GM18511 (cell line): ENCODE measurements around the gene TMA7.

Experiments
- ATAC-seq: cut with Tn5 transposase; IDR thresholded peaks from one replicate; pipeline ENCODE4 v1.9.1; 2021; ENCODE audit warnings: mild to moderate bottlenecking, moderate library complexity; ENCODE audit not compliant: unreplicated experiment

Gene TMA7

GRCh38 chr3:48486952-48487351 lies 46.9 kb downstream of the TMA7 start:
- ATAC-seq = no peak

- ATAC-seq = no peak
Observed at GRCh38 chr3:48492461-48493202, 52.6 kb downstream of the TMA7 start.

- no peak for ATAC-seq
Observed at GRCh38 chr3:48493203-48493501, 53.1 kb downstream of the TMA7 start.
